IPS-NIHi7 (cell line): ENCODE data around the gene GLTPD2.

ENCODE experiments used
- DNase-seq: peaks from one replicate; pipeline ENCODE4 v3.0.0; 2012; ENCODE audit warnings: mixed read lengths; ENCODE audit errors: extremely low spot score

Gene GLTPD2

DNA sequence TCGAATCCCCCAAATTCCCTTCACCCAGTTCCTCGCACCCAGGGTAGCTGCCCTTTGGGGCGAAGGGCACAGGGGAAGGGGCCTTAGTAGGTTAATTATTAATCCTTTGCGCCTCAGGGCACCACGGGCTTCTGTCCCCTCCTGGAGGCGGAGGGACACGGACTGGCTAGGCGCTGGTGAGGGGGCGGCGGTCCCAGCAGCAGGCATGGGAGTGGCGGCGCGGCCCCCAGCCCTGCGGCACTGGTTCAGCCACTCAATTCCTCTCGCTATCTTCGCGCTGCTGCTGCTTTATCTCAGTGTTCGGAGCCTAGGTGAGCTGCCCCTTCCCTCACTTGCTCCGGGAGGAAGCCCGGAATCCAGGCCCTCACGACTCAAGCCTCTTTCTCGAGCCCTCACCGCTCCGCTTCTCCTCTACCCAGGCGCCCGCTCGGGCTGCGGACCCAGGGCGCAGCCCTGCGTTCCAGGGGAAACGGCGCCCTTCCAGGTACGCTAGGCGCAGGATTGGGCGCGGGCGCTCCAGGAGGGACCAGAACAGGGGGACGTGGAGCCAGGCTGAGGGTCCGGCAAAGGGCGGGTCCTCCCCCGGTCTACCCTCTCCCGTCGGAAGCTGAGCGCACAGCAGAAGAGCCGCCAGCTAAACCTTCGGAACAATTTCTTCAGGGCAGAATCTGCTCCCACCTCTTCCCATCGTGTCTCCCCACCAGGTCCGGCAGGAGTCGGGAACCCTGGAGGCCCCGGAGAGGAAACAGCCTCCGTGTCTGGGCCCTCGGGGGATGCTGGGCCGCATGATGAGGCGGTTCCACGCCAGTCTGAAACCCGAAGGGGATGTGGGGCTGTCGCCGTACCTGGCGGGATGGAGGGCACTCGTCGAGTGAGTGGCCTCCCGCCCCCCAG lies at the start of gene GLTPD2:
Gene GLTPD2, plus strand, starts transcription at position 158 of the 894 bp plus-strand sequence. Its CDS starts 48 bp downstream, at position 206.
- peak; percentile 54 for DNase-seq

DNA sequence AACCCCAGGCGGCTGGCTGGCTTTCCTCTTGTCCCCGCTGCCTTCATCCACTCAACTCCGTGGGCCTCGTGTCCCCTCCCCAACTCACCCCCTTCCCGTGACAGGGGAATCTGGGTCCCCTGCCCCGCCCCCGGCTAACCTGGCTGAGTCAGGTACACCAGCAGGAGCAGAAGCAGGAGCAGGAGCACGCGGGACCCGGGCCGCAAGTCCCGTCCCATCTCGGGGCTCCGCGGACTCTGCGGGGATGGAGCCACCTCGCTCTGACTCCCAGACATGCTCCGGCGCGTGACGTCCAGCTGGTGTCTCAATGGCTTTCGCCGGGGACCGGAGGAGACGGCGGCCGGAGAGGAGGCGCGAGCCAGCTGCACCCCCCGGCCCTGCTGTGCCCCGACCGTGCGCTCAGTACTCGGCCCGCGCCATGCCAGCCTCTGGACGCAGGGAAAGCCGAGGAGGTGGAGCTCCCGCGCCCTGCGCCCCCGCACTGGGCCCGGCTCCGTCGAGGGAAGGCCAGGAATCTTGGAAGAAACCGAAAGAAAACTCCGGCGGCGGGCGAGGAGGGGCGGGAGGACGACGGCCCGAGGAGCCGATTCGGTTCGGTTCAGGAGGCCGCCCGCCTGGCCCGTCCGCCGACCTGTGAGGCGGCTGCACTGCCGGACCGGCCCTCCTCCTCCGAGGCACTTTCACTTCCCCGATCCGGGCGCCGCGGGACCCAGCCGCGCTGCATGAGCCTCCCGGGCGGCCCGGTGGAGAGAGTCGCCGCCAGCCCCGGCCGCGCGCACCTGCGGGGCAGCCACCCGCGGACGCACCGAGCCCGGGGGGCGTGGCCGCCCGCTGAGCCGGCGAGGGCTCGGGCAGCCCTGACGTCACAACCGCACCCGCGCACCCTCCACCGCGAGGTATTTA lies 49.4 kb upstream of the GLTPD2 start, which contains the start of the genes CXCL16 and ZMYND15:
Gene CXCL16, minus strand, starts transcription at position 807 of the 903 bp plus-strand sequence. Its CDS starts 589 bp downstream, at position 218.
Gene ZMYND15, plus strand, starts transcription at position 712 of the 903 bp plus-strand sequence. CDS start 716 bp downstream, outside the sequence.
- DNase-seq = peak; percentile 44

DNA sequence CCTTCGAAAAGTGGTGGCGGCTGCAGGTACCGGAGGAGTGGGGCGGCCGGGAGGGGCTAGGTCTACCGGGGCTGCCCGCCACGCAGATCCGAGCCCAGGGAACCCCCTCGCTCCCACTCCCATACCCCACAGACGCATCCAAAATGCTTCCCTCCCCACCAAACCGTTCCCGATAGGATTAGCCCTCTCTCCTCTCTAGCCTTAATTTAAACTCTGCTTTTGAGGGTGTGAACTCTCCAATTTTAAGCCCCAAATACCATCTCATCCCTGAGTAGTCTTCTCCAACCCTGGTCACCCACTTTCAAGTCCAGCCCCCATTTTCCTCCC lies 48.8 kb upstream of the GLTPD2 start:
- DNase-seq = no peak

DNA sequence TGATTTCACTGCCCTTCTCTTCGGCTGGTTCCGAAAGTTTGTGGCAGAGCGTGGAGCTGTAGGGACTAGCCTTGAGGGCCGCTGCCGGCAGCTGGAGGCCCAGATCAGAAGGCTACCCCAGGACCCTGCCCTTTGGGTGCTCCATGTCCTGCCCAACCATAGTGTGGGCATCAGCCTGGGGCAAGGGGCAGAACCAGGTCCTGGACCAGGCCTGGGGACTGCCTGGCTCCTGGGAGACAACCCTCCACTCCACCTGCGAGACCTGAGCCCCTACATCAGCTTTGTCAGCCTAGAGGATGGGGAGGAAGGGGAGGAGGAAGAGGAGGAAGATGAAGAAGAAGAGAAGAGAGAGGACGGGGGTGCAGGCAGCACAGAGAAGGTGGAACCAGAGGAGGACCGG lies 48.2 kb upstream of the GLTPD2 start:
- no peak for DNase-seq

DNA sequence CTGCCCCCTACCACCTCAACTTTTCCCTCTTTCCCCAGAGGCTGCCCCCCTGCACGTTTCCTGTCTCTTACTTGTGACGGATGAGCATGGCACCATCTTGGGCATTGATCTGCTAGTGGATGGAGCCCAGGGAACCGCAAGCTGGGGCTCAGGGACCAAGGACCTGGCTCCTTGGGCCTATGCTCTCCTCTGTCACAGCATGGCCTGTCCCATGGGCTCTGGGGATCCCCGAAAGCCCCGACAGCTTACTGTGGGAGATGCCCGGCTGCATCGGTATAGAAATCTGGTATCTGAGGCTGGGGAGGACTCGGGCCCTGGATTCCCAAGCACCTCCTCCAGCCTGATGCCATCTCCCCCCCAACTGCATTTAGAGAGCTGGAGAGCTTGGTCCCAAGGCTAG lies 47.2 kb upstream of the GLTPD2 start:
- no peak for DNase-seq

DNA sequence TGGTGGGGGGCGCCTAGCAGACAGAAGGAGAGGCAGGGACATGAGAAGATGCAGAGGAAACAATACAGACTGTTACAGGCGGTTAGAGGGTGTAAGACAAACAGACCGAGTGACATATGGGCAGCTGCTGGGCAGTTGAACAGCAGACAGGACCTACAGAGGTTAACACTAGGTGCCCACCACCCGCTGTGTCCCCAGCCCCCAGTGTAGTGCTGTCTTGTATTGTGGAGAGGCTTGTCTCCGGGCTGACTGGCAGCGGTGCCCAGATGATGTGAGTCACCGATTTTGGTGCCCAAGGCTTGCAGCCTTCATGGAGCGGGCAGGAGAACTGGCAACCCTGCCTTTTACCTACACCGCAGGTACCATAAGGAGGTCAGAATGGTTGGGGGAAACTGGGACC lies 46.6 kb upstream of the GLTPD2 start:
- no peak for DNase-seq

DNA sequence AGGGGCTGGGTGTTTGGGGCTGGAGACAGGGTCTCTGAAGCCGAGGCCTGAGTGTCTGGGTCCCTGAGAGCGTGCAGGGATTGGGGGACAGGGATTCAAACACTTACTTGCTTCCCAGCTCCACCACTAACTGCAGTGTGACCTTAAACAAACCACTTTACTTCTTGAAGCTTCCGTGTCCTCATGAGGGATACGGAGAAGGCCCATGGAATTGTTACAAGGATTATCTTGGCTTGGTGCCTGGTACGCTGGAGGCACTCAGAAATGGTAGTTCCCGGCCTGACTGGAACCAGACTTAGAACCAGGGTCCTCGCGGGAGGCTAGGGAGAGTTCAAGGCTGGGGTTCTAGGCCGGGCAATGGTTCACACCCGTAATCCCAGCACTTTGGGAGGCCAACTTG lies 46.1 kb upstream of the GLTPD2 start:
- DNase-seq = no peak

DNA sequence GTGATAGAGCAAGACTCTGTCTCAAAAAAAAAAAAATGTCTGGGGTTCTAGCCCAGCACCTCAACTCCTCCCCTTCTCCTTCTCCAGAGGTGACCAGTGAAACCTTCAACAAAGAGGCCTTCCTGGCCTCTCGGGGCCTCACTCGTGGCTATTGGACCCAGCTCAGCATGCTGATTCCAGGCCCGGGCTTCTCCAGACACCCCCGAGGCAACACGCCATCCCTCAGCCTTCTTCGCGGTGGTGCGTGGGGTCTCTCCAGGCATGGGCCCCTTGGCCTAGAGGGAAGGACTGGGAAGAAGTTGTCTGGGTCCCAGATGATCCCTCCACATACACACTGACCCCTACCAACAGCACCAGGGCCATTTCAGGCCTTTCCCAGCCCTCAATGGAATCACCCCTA lies 45.5 kb upstream of the GLTPD2 start:
- no peak for DNase-seq

DNA sequence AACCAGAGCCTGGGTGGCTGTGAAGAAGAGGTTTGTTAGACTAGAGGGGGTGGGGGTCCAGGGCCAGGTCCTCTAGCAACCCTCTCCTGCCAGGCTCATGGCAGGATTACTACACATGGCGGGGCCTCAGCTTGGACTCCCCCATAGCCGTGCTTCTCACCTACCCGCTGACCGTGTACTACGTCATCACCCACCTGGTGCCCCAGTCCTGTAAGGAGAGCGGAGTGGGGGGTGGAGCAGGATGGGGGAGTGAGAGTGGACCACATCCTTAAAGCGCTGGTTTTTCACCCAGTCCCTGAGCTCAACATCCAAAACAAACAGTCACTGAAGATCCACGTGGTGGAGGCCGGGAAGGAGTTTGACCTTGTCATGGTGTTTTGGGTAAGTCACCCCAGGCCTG lies 44.9 kb upstream of the GLTPD2 start:
- no peak for DNase-seq

DNA sequence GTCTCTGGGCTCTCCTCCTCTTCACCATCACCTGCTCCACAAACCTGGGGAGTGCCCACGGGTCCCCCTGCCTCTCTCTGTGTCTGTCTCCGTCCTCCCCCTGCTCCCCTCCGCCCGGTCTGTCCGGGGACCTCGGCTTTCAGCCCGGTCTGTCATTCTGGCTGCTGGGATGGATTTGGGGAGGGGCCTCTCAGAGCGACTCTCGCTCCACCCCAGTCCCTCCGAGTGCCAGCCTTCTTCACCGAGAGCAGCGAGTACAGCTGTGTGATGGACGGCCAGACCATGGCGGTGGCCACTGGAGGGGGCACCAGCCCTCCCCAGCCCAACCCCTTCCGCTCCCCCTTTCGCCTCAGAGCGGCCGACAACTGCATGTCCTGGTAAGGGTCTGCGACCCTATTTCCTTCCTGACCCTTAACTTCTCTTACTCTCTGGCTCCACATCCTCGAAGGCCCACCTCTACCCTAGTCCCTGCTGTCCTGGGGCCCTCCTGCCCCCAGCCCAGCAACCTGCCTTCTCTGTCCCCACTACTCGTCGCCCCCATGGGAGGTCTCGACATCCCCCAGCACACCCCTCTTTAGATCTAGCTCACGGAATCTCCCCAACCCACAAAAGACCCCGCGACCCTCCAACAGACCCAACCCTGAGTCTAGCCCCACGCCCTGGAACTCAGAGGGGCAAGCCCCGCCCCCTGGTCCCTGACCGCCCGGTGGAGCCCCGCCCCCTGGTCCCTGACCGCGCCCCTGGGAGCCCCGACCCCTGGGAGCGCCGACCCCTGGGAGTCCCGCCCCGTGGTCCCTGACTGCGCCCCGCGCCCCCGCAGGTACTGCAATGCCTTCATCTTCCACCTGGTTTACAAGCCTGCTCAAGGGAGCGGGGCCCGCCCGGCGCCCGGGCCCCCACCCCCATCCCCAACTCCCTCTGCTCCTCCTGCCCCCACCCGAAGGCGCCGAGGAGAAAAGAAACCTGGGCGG lies 43.5 kb upstream of the GLTPD2 start:
- DNase-seq = peak; percentile 83

DNA sequence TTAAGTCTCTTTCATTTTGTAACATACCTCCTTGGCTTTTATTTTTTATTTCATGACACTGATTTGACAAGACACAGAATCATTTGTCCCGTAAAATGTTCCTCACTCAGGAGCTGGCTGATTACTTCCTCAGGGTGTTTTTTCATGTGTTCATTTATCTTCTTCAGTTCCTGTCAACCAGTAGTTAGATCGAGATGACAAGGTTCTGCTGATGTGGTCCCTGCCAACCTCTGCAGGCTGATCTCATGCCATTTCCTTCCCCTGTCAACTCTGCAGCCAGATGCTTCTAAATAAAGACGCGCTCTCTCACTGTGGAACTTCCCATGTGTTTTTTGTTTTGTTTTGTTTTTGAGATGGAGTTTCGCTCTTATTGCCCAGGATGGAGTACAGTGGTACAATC lies 40.9 kb upstream of the GLTPD2 start:
- no peak for DNase-seq

DNA sequence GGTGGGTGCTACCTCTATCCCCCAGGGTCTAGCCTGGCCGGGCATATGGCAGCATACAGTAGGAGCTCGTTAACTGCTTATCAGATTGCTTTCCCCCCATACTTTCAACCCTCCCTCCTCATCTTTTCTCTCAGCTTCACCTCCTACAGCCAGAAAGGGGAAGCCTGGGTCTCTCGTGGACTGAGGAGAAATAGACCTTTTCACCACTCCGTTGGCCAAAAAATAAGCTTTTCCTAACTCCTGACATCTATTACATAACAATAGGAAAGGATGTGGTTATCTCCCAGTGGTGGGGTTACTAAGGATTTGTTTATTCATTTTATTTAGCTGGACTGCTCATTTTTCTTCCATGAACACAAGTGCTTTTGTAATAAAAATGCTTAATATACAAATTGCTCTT lies 40.1 kb upstream of the GLTPD2 start:
- no peak for DNase-seq

DNA sequence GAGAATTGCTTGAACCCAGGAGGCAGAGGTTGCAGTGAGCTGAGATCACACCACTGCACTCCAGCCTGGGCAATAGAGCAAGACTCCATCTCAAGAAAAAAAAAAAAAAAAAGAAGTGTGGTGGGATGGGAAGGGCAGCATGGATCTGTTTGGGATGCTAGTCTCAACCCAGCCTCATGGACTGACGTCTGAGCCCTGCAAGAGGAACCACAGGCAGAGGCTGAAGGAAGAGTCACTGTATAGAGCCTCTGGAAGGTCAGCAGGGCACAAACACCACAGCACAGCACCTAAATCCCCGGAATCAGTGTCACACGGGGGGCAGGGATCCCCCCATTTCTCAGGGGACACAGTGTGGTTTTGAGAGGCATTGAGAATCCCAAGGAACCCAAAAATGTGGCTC lies 38.2 kb upstream of the GLTPD2 start:
- no peak for DNase-seq

DNA sequence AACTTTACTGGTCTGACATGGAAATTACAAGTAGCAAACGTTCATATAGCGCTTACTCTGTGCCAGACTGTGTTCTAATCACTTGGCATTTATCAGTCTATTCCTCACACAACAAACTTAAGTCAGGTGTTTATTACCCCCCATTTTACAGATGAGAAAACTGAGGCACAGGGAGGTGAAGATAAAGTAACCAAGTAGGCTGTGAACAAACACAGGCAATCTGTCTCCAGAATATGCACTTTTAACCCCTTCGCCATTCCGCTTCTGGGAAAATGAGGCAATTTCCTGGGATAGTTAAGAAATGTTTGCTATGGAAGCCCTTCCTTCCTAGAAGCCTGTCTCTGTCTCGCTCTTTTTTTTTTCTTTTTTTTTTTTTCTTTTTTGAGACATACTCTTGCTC lies 36.8 kb upstream of the GLTPD2 start:
- DNase-seq = no peak

DNA sequence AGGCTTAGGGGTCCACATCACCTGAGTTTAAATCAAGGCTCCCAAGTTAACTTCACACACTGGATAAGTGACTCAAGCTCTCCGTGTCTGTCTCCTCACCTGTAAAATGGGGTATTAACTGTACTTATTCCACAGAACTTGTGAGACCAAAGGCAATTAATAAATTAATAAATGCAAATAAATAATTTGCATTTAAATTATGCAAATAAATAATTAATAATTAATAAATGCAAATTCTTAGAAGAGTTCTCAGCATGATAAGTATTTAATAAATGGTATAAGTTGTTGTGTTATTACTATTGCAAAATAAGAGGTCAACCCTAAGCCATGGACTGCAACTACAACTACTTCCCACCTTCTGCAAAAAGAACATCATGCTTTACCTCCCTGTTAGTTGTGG lies 35.4 kb upstream of the GLTPD2 start:
- DNase-seq = no peak

DNA sequence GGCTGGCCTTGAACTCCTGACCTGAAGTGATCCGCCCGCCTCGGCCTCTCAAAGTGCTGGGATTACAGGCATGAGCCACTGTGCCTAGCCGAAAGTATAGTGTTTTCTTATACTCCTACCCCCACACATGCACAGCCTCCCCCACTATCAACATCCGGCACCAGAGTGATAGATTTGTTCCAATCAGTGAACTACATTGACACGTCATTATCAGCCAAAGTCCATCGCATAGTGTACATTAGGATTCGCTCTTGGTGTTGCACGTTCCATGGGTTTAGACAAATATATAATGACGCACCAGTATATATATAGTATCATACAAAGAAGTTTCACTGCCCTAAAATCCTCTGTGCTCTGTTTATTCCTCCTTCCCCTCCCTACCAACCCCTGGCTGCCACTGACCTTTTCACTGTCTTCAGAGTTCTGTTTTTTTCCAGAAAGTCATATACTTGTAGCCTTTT lies 29.0 kb upstream of the GLTPD2 start:
- DNase-seq = no peak

DNA sequence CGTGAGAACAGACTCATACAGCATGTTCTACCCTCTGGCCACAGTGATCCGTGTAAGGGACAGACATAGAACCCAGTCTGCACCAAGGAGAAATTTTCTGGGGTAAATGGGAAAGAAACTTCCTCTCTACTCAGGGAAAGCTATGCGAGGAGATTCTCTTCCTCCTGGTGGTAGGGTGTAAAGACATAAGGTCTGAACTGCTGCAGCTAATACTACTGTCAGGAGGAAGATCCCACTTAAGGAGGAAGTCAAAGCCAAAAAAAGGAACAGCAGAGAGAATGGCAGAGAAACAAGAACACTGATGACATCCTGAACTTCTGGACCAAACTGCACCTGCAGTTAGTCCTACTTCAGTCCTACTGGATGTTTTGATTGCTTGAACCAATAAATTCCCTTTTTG lies 24.2 kb upstream of the GLTPD2 start:
- no peak for DNase-seq

DNA sequence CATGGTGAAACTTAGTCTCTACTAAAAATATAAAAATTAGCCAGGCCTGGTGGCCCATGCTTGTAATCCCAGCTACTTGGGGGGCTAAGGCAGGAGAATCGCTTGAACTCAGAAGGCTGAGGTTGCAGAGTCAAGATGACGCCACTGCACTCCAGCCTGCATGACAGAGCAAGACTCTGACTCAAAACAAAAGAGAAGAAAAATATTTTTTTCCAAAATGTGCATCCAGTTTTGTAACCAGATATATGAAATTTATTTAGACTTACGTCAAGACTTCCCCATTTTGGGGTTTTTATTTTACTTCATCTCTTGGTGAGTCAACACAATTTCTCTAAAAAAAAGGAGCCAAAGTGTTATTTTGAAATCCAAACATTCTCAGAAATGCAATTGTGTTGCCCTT lies 22.6 kb upstream of the GLTPD2 start:
- no peak for DNase-seq

DNA sequence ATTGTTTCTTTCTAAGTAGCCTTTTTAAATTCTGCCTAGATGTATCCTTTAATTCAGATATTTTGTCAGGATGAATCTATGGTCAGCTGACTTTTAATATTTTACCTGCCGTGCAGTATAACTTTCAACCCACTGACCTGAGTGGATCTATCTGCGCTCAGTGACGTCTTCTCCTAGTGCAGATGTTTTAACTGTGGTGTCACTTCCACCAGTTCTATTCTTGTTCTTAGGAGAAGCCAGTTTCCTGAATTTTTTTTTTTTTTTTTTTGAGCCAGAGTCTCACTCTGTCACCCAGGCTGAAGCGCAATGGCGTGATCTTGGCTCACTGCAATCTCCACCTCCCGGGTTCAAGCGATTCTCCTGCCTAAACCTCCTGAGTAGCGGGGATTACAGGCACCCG lies 22.0 kb upstream of the GLTPD2 start:
- DNase-seq = no peak

DNA sequence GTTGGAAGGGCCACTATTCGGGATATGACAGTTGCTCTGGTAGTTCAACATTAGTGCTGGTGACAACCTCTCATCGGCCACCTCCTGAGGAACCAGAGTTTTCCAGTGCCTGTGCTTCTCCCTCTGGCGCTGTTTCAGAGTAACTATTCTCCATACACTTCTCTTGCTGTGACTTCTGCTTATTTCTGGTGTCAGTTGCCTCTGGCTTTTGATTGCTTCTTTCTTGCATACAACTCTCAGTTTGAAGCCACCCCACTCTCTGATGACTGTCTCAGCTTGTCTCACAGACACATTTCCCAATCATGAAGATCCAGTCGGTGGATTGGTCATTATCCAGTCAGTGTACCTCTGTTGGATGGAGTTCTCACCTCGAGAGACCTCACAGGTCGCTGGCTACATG lies 20.5 kb upstream of the GLTPD2 start:
- DNase-seq = no peak

DNA sequence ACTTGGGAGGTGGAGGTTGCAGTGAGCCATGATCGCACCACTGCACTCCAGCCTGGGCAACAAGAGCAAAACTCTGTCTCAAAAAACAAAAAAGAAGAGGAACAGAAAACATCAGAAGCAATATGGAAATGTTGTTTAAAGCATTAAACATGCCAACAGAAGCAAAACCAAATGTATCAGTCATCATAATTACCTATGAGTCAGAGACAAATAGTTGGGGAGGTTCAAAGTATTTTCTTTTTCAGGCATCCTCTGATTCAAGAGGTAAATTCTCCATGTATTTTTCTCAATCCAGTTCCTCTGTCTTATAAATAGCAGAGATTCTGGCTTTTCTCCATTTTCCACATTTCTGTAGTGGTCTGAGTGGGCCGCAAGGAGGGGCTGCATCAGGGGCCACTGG lies 19.1 kb upstream of the GLTPD2 start:
- DNase-seq = no peak
